Colonic mucosa (tissue), 4 donors: ENCODE results near the gene ZNF277. TPM values are rescaled to one million over a fixed set of nuclear protein-coding genes. Genes with fewer than 3 reads are reported as not detected.
"Not testable (repeated sequence)": the region's sequence is repeated elsewhere in the genome, so short reads cannot be mapped to it uniquely, and the experiment has no call there.

Experiments
- DNase-seq: peaks from one replicate; pipeline ENCODE4 v3.0.0-alpha.2; 2020
- H3K27ac ChIP-seq: fragments of 200-600 bp; one replicate; pipeline ENCODE4 v1.8.0; 2021
- H3K27me3 ChIP-seq: fragments of 200-600 bp; one replicate; pipeline ENCODE4 v1.8.0; 2021
- H3K36me3 ChIP-seq: fragments of 200-600 bp; one replicate; pipeline ENCODE4 v1.8.0; 2021
- H3K4me1 ChIP-seq: fragments of 200-600 bp; one replicate; pipeline ENCODE4 v1.8.0; 2021; ENCODE audit warnings: mild to moderate bottlenecking
- H3K4me3 ChIP-seq: fragments of 200-600 bp; one replicate; pipeline ENCODE4 v1.8.0; 2021
- H3K9ac ChIP-seq, 2 donors: one replicate each; pipeline ENCODE4 v1.7.0; 2013; ENCODE audit warnings: control low read depth in 2 of 2, low read depth in 2 of 2, low read length in 2 of 2
- H3K9me3 ChIP-seq: fragments of 200-600 bp; one replicate; pipeline ENCODE4 v1.8.0; 2021
- intact Hi-C: fragments of 100-400 bp; cut with DNase I; formaldehyde crosslinking; loops from one replicate; pipeline ENCODE4 v1.14.1; 2022
- total RNA-seq, 2 donors: library from RNA; stranded (reverse); fragmentation: NEBNext Ultra II Directional in 1 of 2; extraction: Animal tissue kit (Norgen Biotek cat#: 25700) in 1 of 2; gene quantifications; one replicate each; pipeline ENCODE4 v1.2.1, GENCODE V29; 2021
- TF ChIP-seq, protein P1 (sequence below): fragments of 200-600 bp; IDR thresholded peaks from one replicate; pipeline ENCODE4 v1.8.0; 2022; ENCODE audit warnings: antibody characterized with exemption, mild to moderate bottlenecking
- donor health status: healthy.
- donor health status: DM: no; HTN: no; CAD: no.
- donor health status: DM: no; HTN: no; CAD: no.

ZNF277 gene
- total RNA-seq, 2 donors from 2014 or later = 14.1 to 27.4 TPM

GRCh38 chr7:112381311-112382091, 175.0 kb downstream of the ZNF277 start:
- no peak overlapping the region for H3K27ac ChIP-seq
- no peaks in the 10 kb centered on the region for H3K36me3 ChIP-seq
- no peaks in the 10 kb centered on the region for H3K27me3 ChIP-seq
- no peak overlapping the region for H3K9ac ChIP-seq
- H3K4me1 ChIP-seq = no peaks in the 10 kb centered on the region
- no peaks in the 10 kb centered on the region for H3K9me3 ChIP-seq
- TF ChIP-seq, protein P1, sequence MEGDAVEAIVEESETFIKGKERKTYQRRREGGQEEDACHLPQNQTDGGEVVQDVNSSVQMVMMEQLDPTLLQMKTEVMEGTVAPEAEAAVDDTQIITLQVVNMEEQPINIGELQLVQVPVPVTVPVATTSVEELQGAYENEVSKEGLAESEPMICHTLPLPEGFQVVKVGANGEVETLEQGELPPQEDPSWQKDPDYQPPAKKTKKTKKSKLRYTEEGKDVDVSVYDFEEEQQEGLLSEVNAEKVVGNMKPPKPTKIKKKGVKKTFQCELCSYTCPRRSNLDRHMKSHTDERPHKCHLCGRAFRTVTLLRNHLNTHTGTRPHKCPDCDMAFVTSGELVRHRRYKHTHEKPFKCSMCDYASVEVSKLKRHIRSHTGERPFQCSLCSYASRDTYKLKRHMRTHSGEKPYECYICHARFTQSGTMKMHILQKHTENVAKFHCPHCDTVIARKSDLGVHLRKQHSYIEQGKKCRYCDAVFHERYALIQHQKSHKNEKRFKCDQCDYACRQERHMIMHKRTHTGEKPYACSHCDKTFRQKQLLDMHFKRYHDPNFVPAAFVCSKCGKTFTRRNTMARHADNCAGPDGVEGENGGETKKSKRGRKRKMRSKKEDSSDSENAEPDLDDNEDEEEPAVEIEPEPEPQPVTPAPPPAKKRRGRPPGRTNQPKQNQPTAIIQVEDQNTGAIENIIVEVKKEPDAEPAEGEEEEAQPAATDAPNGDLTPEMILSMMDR = no peak
- no peak overlapping the region for H3K4me3 ChIP-seq
- intact Hi-C loops = no loop called here
- no peak for DNase-seq

- Histone ChIP-seq H3K4me3 (no peak overlapping the region), H3K9ac (no peak overlapping the region), H3K36me3 (no peaks in the 10 kb centered on the region), H3K9me3 (no peaks in the 10 kb centered on the region), H3K4me1 (no peaks in the 10 kb centered on the region), H3K27me3 (no peaks in the 10 kb centered on the region), H3K27ac (no peak overlapping the region)
- intact Hi-C loops = no loop called here
- no peak for DNase-seq
- TF ChIP-seq, protein P1 = no peak
Observed at GRCh38 chr7:112383671-112384417, 177.3 kb downstream of the ZNF277 start.

GRCh38 chr7:112385516-112385915, 179.0 kb downstream of the ZNF277 start:
- Histone ChIP-seq H3K27me3 (no peaks in the 10 kb centered on the region), H3K36me3 (no peaks in the 10 kb centered on the region), H3K4me3 (no peak overlapping the region), H3K9me3 (no peaks in the 10 kb centered on the region), H3K4me1 (no peaks in the 10 kb centered on the region), H3K9ac (no peak overlapping the region), H3K27ac (no peak overlapping the region)
- DNase-seq = no peak
- intact Hi-C loops = no loop called here
- TF ChIP-seq, protein P1 = no peak

DNA sequence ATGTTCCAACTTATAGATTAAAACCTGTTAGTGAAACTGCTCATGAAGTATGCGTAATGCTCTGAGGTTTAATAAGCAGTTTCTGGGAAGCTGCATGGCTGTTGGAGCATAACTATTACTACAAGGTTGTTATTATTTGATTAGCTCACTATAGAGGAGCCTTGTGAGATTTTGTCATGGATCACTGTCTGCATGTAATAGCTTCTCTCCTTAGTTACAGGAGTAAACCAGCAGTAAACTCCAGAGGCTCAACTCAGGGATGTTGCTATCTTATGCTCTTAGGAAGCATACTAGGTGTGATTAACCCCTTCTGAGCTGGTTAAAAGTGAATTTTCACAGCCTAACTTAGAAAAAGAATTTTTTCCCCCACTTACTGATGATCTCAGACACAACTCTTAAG, 180.1 kb downstream of the ZNF277 start:
- Histone ChIP-seq H3K27me3 (no peaks in the 10 kb centered on the region), H3K27ac (no peak overlapping the region), H3K9ac (no peak overlapping the region), H3K4me3 (no peak overlapping the region), H3K9me3 (no peaks in the 10 kb centered on the region), H3K36me3 (no peaks in the 10 kb centered on the region), H3K4me1 (no peaks in the 10 kb centered on the region)
- intact Hi-C loops = no loop called here
- DNase-seq = no peak
- TF ChIP-seq, protein P1 = no peak

GRCh38 chr7:112390167-112390566, 183.7 kb downstream of the ZNF277 start:
- TF ChIP-seq, protein P1 = no peak
- intact Hi-C loops = loop anchor here (10.0 kb wide), 1 partner anchor 175 kb away; no protein-coding TSS in a partner anchor

DNA sequence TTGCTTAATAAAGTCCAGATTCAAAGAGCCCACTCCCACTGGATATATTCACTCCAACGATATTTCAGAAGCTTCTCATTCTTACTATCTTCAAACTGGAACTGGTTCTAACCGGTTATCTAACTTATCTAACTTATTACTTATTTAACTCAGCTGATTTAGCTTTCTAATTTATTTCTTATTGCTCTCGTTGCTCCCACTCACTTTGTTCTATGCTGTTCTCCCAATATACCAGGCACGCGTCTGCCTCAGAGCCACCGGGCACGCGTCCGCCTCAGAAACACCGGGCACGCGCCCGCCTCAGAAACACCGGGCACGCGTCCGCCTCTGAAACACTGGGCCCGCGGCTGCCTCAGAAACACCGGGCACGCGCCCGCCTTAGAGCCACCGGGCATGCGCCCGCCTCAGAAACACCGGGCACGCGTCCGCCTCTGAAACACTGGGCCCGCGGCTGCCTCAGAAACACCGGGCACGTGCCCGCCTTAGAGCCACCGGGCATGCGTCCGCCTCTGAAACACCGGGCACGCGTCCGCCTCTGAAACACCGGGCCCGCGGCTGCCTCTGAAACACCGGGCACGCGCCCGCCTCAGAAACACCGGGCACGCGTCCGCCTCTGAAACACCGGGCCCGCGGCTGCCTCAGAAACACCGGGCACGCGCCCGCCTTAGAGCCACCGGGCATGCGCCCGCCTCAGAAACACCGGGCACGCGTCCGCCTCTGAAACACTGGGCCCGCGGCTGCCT, 184.8 kb downstream of the ZNF277 start:
- not testable (repeated sequence) for H3K36me3 ChIP-seq, H3K9ac ChIP-seq, H3K4me1 ChIP-seq, H3K9me3 ChIP-seq, H3K27me3 ChIP-seq
- peak; percentile 34 for DNase-seq
- Histone ChIP-seq H3K4me3 (peak overlapping the region; percentile 36), H3K27ac (peak overlapping the region; percentile 60)
- intact Hi-C loops = loop anchor here (10.0 kb wide), 1 partner anchor 176 kb away; no protein-coding TSS in a partner anchor

More at GRCh38 chr7:112390167-112390566, 183.7 kb downstream of the ZNF277 start:
- Histone ChIP-seq H3K27ac (no peak overlapping the region), H3K9ac (no peak overlapping the region), H3K9me3 (no peaks in the 10 kb centered on the region), H3K4me1 (no peaks in the 10 kb centered on the region), H3K27me3 (no peaks in the 10 kb centered on the region), H3K4me3 (no peak overlapping the region), H3K36me3 (no peaks in the 10 kb centered on the region)
- no peak for DNase-seq

- not testable (repeated sequence) for H3K36me3 ChIP-seq, H3K9me3 ChIP-seq, H3K27me3 ChIP-seq, H3K4me1 ChIP-seq
- intact Hi-C loops = loop anchor here (10.0 kb wide), 1 partner anchor 177 kb away; no protein-coding TSS in a partner anchor
- Histone ChIP-seq H3K27ac (peak overlapping the region; percentile 60), H3K4me3 (peak overlapping the region; percentile 36), H3K9ac (peak overlapping the region in 1 of 2 donors; percentile 1)
- DNase-seq = peak; percentile 60
Observed at GRCh38 chr7:112391841-112392286, 185.4 kb downstream of the ZNF277 start.
